Fibroblast of peridontal ligament (primary cell): Measurements from ENCODE around the gene WWP2.
"Not testable (repeated sequence)": the region's sequence is repeated elsewhere in the genome, so short reads cannot be mapped to it uniquely, and the experiment has no call there.

Experiments
- DNase-seq: peaks from one replicate; pipeline ENCODE4 v3.0.0-alpha.2; 2010; ENCODE audit errors: extremely low read depth

The WWP2 gene

DNA sequence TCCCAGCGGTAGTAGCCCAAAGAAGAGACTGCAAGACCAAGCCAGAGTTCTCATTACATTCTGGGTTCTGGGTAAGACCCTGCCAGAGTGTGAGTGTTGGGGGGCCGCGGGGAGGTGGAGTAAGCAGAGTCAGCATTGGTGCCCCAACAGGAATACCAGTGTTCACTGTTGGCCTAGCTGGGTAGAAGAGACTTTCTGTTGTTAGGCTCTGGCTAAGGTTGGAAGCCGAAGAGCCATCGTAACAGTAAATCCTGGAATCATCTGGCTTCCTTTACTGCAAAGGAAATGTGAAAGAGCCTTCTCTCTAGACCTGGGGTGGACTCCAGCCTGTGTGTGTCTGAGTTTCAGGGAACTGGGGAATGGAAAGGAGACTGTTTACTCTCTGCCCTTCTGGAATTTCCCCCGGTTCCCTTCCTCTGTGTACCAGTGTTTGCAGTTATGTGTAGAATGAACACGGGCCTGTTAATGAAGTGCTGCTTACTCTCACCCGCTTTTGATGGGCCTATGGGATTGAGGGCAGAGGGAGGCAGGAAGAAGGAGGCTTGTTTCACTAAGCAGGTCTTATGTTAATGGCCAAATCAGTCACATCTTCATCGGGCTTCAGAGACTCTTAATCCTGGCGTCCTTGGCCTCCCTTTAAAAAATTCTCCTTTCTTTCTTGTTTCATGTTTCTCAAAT, 68.5 kb downstream of the WWP2 start:
- DNase-seq, result no peak

DNA sequence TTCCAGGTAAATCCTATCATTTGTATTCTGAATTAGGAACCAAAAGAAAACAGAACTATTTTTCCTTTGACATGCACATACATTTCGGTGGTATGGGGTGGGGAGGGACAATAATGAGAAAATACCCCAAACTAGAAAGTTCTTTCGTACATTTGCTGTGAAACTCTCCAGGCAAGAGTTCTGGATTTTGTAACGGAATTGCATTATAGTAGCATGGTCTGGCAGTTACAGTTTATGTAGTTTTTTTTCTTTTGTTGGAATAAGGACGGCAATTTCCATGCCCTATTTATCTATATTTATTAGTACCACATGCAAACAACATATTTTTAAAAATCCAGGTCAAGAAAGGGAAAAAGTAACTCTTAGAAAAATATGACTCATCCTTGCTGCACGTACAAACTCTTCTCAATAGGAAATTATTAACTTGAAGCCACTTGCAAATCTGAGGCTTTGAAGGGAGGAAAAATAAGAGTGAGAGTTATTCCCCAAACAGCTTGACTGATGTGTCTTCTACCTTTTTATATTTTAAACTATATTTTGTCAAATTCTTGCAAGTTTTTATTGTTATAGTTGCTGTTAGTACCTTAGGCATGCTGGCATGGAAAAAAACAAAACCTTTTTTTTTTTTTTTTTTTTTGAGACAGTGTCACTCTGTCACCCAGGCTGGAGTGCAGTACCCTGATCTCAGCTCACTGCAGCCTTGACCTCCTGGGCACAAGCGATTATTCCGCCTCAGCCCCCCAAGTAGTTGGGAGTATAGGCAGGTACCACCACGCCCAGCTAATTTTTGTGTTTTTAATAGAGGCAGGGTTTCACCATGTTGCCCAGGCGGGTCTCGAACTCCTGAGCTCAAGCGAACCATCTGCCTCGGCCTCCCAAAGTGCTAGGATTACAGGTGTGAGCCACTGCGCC, 69.3 kb downstream of the WWP2 start:
- no peak for DNase-seq

DNA sequence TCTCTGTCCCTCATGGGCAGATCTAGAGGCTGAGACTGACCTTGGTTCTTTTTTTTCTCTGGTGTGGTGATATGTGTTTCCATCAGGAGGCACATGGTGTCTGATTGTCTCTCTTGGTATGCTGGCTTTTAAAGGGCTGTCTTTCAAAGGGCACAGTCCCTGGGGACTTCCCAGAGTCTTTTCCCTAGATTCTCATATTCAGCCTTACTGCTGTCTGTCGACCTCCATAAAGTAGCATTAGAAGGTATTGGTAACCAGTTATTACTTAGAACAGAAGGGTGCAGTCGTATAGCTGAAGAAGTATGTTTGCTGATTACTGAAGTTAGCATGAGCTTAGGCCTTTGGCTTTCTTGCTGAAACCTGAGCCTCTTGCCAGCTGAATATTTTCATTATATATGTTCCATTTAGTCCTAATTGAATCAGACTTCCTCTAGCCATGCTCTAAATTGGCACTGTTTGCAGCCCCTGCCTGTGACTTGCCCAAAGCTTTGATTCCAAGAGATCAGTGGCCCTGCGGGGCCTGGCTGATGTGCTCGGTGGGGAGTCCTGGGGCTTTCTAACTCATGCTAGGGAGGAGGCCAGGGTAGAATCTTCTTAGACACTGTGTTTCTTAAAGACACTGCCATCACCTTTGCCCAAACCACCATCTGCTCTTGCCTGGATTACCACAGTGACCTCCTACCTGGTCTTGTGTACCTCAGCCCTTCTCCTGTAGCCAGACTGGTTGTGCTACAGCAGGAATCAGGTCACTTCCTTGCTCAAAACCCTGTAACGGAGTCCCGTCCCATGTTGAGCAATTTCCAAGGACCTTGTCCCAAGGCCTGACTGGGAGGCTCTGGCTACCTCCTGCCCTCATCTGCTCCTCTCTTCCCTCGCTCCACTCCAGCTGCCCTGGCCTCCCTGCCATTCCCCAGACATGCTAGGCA, 71.5 kb downstream of the WWP2 start:
- DNase-seq, result peak; percentile 58

DNA sequence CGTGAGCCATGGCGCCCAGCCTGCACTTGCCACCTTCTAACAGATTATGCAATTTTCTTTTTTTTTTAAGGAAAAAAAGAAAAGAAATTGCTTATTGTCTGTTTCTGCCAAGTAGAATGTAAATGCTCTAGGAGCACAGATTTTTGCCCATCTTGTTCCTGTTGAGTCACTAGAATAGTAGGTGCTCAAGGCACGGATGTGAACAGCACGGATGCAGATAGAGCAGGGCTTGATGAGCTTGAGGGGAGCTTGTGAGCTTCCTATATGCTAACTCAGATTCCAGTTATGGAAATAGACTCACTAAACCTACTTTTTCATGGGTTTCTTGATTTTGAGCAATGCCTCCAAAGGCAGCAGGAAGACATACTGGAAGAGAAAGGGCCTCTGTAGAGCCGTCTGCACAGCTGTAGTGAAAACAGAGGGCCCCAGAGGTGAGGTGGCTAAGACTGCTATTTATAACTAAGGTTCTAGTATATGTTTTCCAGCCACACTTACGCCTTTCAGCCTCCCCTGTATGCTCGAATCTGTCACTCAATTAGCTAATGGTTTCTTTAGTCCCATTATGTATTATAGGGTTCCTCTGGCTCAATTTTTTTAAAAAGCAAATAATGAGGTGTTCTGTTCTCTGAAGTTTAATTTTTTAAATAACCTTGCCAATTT, 72.8 kb downstream of the WWP2 start:
- no peak for DNase-seq

DNA sequence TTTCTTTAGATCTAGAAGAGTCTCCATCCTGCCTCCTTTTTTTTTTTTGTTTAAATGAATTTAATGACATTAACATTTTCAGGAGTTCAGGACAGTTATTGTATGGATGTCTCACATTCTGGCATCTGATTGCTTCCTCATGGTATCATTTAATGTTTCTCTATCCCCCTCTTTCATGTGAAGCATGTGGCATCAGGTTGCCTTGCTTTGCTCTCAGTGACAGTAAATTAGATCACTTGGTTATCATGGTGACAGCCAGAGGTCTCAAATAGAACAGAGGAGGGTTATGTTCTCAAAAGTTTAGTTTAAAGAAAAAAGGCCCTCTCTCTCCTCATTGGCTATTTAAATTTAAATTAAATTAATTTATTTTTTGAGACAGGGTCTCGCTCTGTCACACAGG, 74.1 kb downstream of the WWP2 start:
- no peak for DNase-seq

DNA sequence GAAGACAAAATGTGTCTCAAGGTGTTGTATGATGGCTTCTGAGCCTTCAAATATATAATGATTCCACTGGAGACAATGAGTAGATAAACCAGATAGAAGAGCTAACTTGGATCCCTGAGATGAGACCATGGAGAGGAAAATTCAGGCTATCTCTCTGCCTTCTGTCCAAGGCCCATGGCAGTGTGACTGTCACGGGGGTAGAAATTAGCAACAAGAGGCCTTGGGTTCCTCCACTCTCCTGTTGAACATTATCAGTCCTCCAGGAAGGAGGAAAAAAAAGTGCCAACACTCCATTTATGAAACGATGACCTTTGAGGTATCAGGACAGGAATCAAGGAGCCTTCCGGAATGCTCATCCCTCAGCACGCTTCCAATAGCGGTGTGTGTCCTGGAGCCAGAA, 75.2 kb downstream of the WWP2 start:
- DNase-seq, result no peak

DNA sequence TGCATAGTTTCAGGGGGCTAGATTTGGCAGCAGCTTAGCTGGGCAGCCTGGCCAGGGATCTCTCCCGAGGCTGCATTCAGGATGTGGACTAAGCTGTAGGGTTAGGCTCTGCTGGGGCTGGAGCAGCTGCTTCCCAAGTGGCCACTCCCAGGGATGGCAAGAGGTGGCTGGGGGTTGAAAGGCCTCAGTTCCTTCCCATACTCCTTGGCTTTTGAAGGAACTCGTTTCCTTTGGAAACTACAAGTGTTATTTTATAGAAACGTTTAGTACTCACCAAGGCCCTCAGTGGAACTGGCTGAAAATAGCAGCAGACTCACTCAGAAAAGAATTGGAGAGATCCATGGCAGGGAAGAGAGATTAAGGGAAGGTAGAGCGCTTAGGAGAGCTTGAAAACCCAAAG, 76.4 kb downstream of the WWP2 start:
- no peak for DNase-seq

DNA sequence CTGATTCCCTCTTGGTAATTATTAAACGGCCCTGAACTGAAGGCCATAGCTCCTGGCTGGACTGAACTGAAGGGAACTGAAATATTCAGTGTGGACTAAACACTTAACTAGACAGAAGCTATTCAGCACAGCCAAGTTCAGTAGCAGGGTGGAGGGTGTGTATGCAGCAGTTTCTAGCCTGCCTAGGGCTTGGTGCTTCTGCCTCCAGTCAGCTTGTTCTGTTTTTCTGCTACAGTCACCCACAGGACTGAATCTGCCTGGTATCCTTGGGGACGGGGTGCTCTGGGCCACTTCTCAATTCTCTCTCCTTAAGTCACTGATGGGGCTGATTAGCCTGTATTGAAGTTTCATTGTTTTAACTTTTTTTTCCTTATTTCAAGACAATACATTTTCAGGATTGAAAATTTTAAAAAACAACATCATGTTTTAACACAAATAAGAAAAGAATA, 77.1 kb downstream of the WWP2 start:
- DNase-seq, result no peak

DNA sequence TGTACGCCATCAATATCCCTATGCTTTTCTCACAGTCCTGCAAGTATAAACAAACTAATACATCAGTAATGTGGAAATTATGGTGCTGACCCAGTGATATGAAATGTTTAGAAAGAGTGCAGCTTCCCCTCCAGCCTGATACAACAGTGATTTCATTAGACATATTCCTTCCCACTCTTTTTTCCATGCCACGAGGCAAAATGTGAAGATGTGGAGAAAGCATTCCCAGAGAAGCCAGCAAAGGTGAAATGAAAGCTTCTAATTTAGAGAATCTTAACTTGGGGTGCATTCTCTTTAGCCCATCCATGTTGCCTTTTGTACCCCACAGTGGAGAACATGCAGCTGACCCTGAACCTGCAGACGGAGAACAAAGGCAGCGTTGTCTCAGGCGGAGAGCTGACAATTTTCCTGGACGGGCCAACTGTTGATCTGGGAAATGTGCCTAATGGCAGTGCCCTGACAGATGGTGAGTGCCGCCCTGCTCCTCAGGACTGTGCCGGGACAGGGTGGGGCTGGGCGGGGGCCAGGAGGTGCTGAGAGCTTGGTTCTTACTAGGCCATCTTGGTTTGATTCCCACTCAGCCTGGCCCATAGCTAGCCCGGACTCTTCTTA, 77.8 kb downstream of the WWP2 start:
- no peak for DNase-seq

DNA sequence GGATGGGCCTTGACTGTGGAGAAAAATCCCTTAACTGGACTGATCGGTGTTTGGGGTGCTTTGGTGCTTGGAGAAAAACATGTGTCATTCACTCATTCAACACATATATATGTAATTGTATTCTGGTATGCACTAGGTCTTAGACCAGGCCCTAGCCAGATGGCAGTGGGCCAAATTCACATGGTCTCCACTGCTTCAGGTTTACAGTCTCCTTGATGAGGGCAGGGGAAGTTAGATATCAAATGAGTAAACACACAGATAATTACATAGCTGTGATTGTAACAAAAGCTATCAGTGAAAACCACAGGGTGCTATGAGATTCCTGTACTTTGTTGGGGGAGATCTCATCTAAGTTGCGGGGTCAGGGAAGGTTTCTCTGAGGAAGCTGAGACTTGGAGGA, 78.8 kb downstream of the WWP2 start:
- no peak for DNase-seq

DNA sequence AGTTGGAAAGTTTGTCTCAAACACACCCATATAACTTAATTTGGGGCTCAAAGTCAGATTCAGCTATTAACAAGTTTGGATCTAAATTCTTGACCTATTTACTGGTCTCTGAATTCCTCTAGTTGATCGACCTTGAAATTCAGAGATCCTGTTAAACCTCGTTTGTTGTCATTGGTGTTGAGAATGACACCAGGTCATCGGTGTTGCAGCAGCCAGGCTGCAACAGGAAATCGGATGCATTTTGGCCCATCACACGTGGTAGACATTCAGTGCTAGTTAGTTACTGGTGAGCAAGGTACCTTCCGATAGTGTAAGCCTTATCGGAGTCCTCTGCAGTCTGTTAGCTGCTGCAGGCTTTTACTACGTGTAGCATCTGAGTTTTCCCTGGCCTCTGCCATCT, 82.3 kb downstream of the WWP2 start:
- no peak for DNase-seq

DNA sequence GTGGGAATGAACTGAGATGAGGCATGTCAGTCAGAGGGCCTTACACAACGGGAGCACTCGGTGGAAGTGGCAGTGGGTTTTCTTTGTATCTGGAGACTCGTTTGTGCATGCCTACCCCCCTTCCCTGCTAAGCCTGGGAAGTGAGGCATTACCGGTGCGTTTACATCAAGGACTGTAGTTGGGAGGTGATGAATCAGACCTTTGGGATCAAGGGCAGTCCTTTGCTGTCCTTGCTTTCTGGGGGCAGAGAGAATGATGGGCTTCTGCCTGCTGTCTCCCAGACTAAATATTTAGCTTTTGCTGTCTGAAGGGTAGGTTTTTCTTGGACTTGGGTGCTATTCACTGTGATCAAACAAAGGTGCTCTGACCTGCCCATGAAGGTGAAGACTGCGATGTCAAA, 83.0 kb downstream of the WWP2 start:
- no peak for DNase-seq

DNA sequence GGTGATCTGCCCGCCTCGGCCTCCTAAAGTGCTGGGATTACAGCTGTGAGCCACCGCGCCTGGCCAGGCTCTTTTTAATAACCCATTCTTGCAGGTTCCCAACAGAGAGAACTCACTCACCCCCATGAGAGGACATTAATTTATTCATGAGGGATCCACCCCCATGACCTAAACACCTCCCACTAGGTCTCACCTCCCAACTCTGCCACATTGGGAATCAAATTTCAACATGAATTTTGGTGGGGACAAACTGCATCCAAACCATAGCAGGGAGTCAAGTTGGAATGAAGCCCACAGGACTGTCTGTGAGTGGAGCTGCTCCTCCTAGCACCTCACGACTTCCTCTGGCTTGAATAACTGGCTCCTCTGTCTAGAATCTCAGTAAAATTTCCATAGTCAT, 85.5 kb downstream of the WWP2 start:
- no peak for DNase-seq

DNA sequence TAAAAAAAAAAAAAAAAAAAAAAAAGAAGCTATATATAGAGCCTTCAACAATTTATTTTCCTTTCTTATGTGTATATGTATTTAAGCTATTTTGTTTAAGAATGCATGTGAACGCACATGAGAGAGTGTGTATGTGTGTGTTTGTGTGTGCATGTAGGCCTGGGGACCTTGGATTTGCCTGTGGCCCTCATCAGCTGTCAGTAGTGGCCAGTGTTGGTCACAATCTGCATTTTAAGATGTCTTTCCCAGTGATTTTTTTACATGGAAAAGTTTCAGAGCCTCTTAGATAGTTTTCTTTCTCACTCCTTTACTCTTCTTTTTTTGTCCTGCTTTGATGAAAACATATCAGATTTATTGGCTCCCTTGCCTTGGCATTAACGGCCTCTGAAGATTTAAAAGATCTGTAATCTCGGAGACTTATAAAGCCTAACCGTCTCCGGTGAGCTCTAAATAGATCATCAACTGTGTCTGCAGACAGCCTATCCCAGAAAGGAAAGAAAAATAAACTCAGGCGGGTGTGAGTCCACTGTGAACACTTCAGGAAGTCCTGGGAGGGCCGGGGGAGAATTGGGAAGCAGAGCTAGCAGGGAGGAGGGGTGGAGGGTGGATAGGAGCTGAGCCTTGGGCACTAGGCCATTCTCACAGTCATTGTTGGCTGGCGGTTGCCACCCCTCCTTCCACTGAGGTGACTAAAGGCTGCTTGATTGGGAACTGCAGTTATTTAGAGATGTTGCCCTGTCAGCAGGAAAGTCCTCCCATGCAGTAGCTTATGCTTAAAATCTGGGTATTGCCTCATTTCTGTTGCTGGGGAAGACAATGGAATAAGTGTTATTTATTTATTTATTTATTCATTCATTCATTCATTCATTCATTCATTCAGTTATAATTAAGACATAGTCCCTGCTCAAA, 86.8 kb downstream of the WWP2 start:
- peak; percentile 97 for DNase-seq

DNA sequence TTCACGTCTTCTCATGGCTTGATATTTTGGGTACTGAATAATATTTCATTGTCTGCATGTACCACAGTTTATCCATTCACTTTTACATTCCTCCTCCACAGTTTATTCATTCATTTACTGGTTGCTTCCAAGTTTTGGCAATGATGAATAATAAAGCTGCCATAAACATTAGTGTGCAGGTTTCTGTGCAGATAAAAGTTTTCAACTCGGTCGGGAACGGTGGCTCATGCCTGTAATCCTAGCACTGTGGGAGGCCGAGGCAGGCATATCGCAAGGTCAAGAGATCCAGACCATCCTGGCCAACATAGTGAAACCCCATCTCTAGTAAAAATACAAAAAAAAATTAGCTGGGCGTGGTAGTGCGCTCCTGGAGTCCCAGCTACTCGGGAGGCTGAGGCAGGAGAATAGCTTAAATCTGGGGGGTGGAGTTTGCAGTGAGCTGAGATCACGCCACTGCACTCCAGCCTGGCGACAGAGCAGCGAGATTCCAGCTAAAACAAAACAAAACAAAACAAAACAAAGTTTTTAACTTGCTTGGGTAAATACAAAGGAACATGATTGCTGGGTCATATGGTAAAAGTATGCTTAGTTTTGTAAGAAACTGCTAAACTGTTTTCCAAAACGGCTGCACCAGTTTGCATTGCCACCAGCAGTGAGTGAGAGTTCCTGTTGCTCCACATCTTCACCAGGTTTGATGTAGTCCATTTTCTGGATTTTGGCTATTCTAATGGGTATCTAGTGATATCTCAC, 89.5 kb downstream of the WWP2 start:
- DNase-seq, result peak; percentile 20

DNA sequence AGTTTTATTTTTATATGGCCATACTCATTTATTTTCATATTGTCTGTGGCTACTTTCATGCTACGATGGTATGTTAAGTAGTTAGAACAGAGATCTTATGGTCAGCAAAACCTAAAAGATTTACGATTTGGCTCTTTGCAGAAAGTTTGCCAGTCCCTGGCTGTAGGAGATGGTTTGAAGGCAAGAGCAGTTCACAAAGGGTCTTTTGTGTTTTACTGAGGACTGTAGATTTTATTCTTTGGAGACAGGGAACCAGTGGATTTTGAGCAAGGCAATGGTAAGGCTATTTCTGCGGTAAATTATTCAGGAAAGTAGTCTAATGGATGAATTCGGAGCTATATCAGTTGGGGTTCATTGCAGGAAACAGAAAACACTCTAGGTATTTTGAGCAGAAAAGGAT, 90.7 kb downstream of the WWP2 start:
- no peak for DNase-seq

DNA sequence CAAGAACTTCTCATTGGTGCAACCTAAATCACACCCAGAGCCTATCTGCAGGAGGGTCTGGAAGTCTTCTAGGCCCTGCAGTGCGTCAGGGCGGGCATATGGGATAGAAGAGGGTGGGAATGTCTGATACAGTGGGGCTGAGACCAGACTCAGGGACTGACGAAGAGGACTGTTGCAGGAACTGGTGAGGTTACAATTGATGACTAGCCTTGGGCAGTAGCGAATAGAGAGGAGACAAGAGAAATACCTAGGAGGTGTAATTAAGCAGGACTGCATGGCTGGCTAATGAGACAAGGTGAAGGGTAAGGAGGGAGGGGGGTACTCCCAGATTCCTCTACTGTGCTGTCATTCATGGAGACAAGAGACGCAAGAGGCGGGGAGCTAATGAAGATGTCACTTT, 91.3 kb downstream of the WWP2 start:
- DNase-seq, result no peak

DNA sequence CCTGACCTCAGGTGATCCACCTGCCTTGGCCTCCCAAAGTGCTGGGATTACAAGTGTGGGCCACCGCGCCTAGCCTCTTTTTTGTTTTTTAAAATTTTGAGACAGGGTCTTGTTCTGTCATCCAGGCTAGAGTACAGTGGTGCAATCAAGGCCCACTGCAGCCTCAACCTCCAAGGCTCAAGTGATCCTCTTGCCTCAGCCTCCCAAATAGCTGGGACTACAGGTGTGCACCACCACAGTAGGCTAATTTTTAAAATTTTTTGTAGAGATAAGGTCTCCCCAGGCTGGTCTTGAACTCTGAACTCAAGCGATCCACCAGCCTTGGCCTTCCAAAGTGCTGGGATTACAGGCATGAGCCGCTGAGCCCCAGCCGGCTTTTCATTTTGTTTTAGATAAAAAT, 92.6 kb downstream of the WWP2 start:
- not testable (repeated sequence) for DNase-seq

DNA sequence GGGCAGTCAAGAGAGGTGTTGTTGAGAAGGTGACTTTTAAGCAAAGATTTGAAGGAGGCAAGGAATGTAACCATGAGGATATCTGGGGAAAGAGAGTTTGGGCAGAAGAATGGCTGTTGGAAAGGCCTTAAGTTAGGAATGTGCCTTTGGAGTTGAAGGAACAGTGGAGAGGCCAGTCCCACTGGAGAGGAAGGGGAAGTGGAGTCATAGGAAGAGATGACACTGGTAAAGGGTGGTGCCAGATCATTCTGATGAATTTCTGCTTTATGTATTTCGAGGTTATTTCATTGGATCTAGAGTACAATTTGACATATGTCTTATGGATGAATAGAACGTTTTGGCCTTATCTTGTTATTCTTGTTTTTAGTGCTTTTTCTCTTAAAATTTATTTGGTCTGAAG, 93.5 kb downstream of the WWP2 start:
- DNase-seq, result no peak
